Sigmoid colon (tissue), 4 donors: ENCODE measurements around the gene MARK4.

Experiments used
- EP300 ChIP-seq, 4 donors: sonication (generic); formaldehyde crosslinking; IDR thresholded peaks; one replicate each; pipeline ENCODE4 v1.6.1; 2017; ENCODE audit warnings: antibody characterized with exemption in 4 of 4
- POLR2A ChIP-seq, 2 donors: fragments of 450-650 bp; IDR thresholded peaks; one replicate each; pipeline ENCODE4 v1.6.1; 2016; ENCODE audit warnings: antibody characterized with exemption in 2 of 2, mild to moderate bottlenecking in 2 of 2, moderate library complexity in 2 of 2
- POLR2AphosphoS5 ChIP-seq, 4 donors: sonication (generic); formaldehyde crosslinking; IDR thresholded peaks; one replicate each; pipeline ENCODE4 v1.6.1; 2017; ENCODE audit warnings: antibody characterized with exemption in 4 of 4
- TF ChIP-seq, protein P1 (sequence below), 4 experiments: fragments of 450-650 bp in 3 of 4; fragments of 200-600 bp in 1 of 4; IDR thresholded peaks; one replicate each; pipeline ENCODE4 v1.5.1; 2016 to 2019; ENCODE audit warnings: antibody characterized with exemption in 4 of 4, mild to moderate bottlenecking in 3 of 4, moderate library complexity in 2 of 4

DNA sequence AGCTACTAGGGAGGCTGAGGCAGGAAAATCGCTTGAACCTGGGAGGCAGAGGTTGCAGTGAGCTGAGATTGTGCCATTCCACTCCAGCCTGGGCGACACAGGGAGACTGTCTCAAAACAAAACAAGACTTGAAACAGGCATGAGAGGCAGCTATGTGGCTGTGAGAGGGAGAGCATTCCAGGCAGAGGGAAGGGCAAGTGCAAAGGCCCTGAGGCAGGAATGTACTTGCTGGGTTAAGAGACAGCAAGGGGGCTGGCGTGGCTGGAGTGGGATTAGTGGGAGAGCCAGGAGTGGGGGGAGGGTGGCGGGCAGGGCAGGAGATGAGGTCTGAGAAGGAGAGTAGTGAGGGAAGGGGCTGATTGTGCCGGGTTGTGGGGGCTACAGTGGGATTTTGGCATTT is 27.2 kb upstream of the MARK4 start:
- TF ChIP-seq POLR2A (IDR thresholded peaks at IDR 0.05) = no peak
- TF ChIP-seq, protein P1, sequence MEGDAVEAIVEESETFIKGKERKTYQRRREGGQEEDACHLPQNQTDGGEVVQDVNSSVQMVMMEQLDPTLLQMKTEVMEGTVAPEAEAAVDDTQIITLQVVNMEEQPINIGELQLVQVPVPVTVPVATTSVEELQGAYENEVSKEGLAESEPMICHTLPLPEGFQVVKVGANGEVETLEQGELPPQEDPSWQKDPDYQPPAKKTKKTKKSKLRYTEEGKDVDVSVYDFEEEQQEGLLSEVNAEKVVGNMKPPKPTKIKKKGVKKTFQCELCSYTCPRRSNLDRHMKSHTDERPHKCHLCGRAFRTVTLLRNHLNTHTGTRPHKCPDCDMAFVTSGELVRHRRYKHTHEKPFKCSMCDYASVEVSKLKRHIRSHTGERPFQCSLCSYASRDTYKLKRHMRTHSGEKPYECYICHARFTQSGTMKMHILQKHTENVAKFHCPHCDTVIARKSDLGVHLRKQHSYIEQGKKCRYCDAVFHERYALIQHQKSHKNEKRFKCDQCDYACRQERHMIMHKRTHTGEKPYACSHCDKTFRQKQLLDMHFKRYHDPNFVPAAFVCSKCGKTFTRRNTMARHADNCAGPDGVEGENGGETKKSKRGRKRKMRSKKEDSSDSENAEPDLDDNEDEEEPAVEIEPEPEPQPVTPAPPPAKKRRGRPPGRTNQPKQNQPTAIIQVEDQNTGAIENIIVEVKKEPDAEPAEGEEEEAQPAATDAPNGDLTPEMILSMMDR (IDR thresholded peaks at IDR 0.05) = no peak
- no peak for TF ChIP-seq POLR2AphosphoS5 (IDR thresholded peaks at IDR 0.05)
- TF ChIP-seq EP300 (IDR thresholded peaks at IDR 0.05) = no peak
